Aorta (tissue), 5 donors: ENCODE data around the gene FAM163A. TPM values are rescaled to one million over a fixed set of nuclear protein-coding genes. Genes with fewer than 3 reads are reported as not detected.
"Not testable (repeated sequence)": the region's sequence is repeated elsewhere in the genome, so short reads cannot be mapped to it uniquely, and the experiment has no call there.

Experiments used
- ATAC-seq: fragments of 200-7000 bp; cut with Tn5 transposase; one replicate; pipeline ENCODE4 v1.9.1; 2022; ENCODE audit warnings: moderate library complexity; ENCODE audit not compliant: low FRiP score
- DNase-seq, 2 donors: peaks; one replicate each; pipeline ENCODE4 v3.0.0-alpha.2; 2020
- H3K27ac ChIP-seq, 2 donors: one replicate each; pipeline ENCODE4 v1.5.1; 2013; ENCODE audit warnings: low read length in 2 of 2, mild to moderate bottlenecking in 2 of 2, moderate library complexity in 2 of 2, control low read depth in 1 of 2, inconsistent platforms in 1 of 2, low read depth in 1 of 2
- H3K27me3 ChIP-seq, 2 donors: one replicate each; pipeline ENCODE4 v1.6.1; 2013; ENCODE audit warnings: control low read depth in 1 of 2, low read length in 1 of 2, mild to moderate bottlenecking in 1 of 2, moderate library complexity in 1 of 2; ENCODE audit not compliant: insufficient read depth in 2 of 2, control insufficient read depth in 1 of 2
- H3K36me3 ChIP-seq, 2 donors: one replicate each; pipeline ENCODE4 v1.6.1; 2013; ENCODE audit warnings: control low read depth in 1 of 2, low read length in 1 of 2, mild to moderate bottlenecking in 1 of 2; ENCODE audit not compliant: insufficient read depth in 2 of 2, control insufficient read depth in 1 of 2
- H3K4me1 ChIP-seq, 2 donors: one replicate each; pipeline ENCODE4 v1.6.1; 2013; ENCODE audit warnings: low read length in 2 of 2, control low read depth in 1 of 2, mild to moderate bottlenecking in 1 of 2, moderate library complexity in 1 of 2; ENCODE audit not compliant: insufficient read depth in 2 of 2, control insufficient read depth in 1 of 2
- H3K4me3 ChIP-seq, 2 donors: one replicate each; pipeline ENCODE4 v1.5.1; 2013; ENCODE audit warnings: low read length in 2 of 2, control low read depth in 1 of 2, mild to moderate bottlenecking in 1 of 2
- H3K9me3 ChIP-seq: one replicate; pipeline ENCODE4 v1.6.1; 2013; ENCODE audit warnings: mild to moderate bottlenecking, low read length; ENCODE audit not compliant: control insufficient read depth
- WGBS, 2 donors: extraction: QIAGEN DNeasy Blood & Tissue Kit; methylation state at CpG; one replicate each; pipeline ENCODE4 v1.1.7; 2013; 5-methylcytosine and 5-hydroxymethylcytosine counted together
- intact Hi-C, 2 donors: fragments of 100-400 bp; cut with DNase I; formaldehyde crosslinking; loops; one replicate each; pipeline versions ENCODE4 v1.14.2 to v1.15.0; 2022
- polyA plus RNA-seq, 2 donors: library from polyadenylated mRNA; stranded (reverse); fragments of 200-250 nt; gene quantifications; one replicate each; pipeline ENCODE4 v1.2.3, GENCODE V29; 2013
- total RNA-seq, 2 donors: library from RNA; stranded (reverse); fragmentation: NEBNext Ultra II Directional; extraction: Animal tissue kit (Norgen Biotek cat#: 25700); gene quantifications; one replicate each; pipeline ENCODE4 v1.2.1, GENCODE V29; 2021
- donor health status: healthy with polysubstance abuse.
- donor health status: Bipolar disorder and iron deficiency.
- donor health status: DM: no; HTN: no; CAD: no.
- donor health status: DM: no; HTN: no; CAD: no.
- donor health status: DM: yes; HTN: yes; CAD: no.

The FAM163A gene
- total and polyA plus RNA-seq, 4 donors, result not detected

- Histone ChIP-seq H3K9me3 (no peaks in the 10 kb centered on the region), H3K4me1 (no peaks in the 10 kb centered on the region), H3K4me3 (no peak overlapping the region), H3K27ac (no peak overlapping the region), H3K36me3 (no peaks in the 10 kb centered on the region), H3K27me3 (no peaks in the 10 kb centered on the region)
- intact Hi-C loops, result no loop called here
- ATAC-seq, result no peak
- 87 to 90% methylated on average over 9 of the region's 9 CpGs for WGBS, 2 donors
- peak in 1 of 2 donors; percentile 42 for DNase-seq
Observed at GRCh38 chr1:179828554-179829110, 85.5 kb downstream of the FAM163A start.

DNA sequence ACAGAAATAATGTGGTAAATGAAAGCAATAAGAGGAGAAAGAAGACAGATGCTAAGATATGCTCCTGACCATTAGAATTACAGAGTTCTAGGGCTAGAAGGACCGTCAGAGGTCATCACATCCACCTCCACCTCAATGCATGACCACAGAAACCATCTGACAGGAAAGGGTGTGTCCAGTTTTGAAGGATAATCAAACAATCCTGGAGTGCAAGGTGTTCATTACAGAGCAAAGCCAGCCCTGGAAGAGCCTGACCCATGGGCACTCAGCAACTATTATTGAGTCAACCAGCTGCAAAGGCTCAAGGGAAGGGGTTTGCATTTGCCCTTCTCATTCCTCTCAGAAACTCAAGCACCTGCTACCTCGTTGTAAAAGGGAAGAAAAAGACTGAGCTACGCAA, 88.1 kb downstream of the FAM163A start:
- H3K27me3 ChIP-seq, result no peaks in the 10 kb centered on the region
- ATAC-seq, result no peak
- H3K36me3 ChIP-seq, result no peaks in the 10 kb centered on the region
- intact Hi-C loops, result no loop called here
- no peak overlapping the region for H3K4me3 ChIP-seq
- no peaks in the 10 kb centered on the region for H3K4me1 ChIP-seq
- WGBS, 2 donors, result 77 to 86% methylated on average over 3 of the region's 3 CpGs
- H3K27ac ChIP-seq, result no peak overlapping the region
- H3K9me3 ChIP-seq, result no peaks in the 10 kb centered on the region
- no peak for DNase-seq

DNA sequence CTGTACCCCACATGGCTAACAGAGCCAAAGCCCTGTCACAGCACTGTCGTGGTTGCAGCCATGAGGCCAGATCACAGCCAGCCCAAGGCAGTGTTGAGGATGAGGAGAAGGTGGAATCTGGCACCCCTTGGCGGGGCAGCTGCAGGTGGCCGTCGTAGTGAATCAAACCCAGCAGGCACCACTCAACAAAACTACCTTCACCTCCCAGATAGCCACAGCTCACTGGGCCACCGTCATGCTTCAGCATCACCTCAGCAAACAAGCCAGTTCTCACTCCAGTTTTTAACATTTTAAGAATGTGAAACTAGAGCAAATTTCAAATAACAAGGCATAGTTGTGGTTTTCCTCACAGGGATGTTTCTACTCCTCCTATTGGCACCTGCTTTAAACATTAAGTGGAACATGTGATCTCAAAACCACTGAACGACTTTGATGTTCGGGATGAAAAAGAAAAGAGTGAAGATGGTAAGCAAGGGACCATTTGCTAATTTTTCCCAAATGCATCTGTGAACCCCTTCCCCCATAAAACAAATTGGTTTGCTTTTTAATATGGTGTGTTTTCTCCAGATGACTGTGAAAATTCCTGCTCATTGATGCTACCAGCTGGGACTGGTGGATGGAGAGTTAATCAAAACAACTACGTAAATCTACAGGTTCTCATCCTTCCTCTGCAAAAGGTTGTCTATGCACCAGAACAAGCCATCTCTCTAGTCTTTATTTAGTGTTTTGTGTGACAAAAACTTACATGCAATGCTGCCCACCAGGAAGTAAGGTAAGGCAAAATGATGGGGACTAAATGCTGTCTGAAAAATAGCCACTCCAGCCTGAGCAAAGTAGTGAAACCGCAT, 89.0 kb downstream of the FAM163A start:
- DNase-seq (no peak), ATAC-seq (no peak)
- Histone ChIP-seq H3K9me3 (no peaks in the 10 kb centered on the region), H3K4me1 (no peaks in the 10 kb centered on the region), H3K27ac (no peak overlapping the region), H3K36me3 (no peaks in the 10 kb centered on the region), H3K4me3 (no peak overlapping the region), H3K27me3 (no peaks in the 10 kb centered on the region)
- intact Hi-C loops, result no loop called here
- 69 to 70% methylated on average over 9 of the region's 9 CpGs for WGBS, 2 donors

GRCh38 chr1:179836686-179837445, 93.8 kb downstream of the FAM163A start:
- H3K27ac ChIP-seq, H3K36me3 ChIP-seq, H3K9me3 ChIP-seq, DNase-seq, H3K4me3 ChIP-seq, intact Hi-C loops, H3K27me3 ChIP-seq, ATAC-seq, H3K4me1 ChIP-seq: not testable (repeated sequence)
- 97 to 98% methylated on average over 37 to 38 of the region's 38 CpGs for WGBS, 2 donors

DNA sequence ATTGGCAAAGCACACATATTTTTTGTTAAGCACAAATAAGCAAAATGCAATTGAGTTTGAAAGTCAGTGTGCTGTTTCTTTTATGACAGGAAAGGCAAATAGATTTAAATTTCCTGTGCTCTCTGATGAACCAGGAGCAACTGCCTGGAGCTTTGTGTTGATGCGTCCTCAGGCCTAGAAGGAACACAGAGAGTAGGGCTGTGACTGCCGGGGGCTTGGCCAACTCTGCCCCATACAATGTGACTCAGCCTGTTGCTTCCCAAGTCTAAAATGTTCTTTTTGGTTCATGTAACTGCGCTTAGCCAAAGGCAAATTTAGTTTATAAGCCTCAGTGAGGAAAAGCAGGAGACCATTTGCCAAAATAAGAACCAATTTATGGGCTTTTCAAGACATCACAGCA, 97.0 kb downstream of the FAM163A start:
- intact Hi-C loops, result no loop called here
- H3K27me3 ChIP-seq, result no peaks in the 10 kb centered on the region
- no peaks in the 10 kb centered on the region for H3K9me3 ChIP-seq
- no peak overlapping the region for H3K4me3 ChIP-seq
- H3K36me3 ChIP-seq, result peaks cover 0 to 3% of the 10 kb centered on the region in 2 donors
- ATAC-seq, result no peak
- WGBS, 2 donors, result 66% methylated on average over 3 of the region's 3 CpGs
- no peak for DNase-seq
- H3K27ac ChIP-seq, result no peak overlapping the region
- no peaks in the 10 kb centered on the region for H3K4me1 ChIP-seq

- intact Hi-C loops, result no loop called here
- Histone ChIP-seq H3K27ac (no peak overlapping the region), H3K27me3 (no peaks in the 10 kb centered on the region), H3K9me3 (no peaks in the 10 kb centered on the region), H3K4me1 (no peaks in the 10 kb centered on the region), H3K4me3 (no peak overlapping the region), H3K36me3 (peaks cover 3 to 10% of the 10 kb centered on the region in 2 donors)
- ATAC-seq (no peak), DNase-seq (no peak)
- WGBS, 2 donors, result 88 to 91% methylated on average over 3 of the region's 3 CpGs
Observed at GRCh38 chr1:179848233-179848632, 105.1 kb downstream of the FAM163A start.

DNA sequence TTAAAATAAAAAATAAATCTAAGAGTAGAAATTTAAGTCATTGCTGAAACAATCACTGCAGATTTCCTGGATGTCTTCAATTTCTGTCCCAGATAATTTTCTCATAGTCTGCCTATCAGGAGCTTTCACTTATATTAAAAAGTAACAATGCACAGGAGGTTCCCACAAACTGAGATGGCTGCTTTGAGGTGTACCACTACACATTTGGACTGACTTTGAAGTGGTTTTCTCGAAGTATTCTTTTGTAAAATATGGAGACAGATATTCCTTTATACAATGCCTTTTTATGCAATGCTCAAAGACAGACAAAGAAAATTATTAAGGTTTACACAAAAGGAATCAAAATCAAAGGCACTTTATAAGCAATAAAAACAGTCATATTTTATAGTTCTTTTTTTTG, 110.0 kb downstream of the FAM163A start:
- no peaks in the 10 kb centered on the region for H3K4me1 ChIP-seq
- peaks cover 3 to 12% of the 10 kb centered on the region in 2 donors for H3K36me3 ChIP-seq
- no peaks in the 10 kb centered on the region for H3K27me3 ChIP-seq
- intact Hi-C loops, result no loop called here
- DNase-seq (no peak), ATAC-seq (no peak)
- no peaks in the 10 kb centered on the region for H3K9me3 ChIP-seq
- WGBS, 2 donors, result 88 to 93% methylated on average over 1 of the region's 1 CpG
- H3K4me3 ChIP-seq, result no peak overlapping the region
- H3K27ac ChIP-seq, result no peak overlapping the region

GRCh38 chr1:179855831-179856230, 112.7 kb downstream of the FAM163A start:
- H3K4me3 ChIP-seq, H3K36me3 ChIP-seq, ATAC-seq, intact Hi-C loops, H3K27ac ChIP-seq, H3K27me3 ChIP-seq, H3K9me3 ChIP-seq, DNase-seq, H3K4me1 ChIP-seq: not testable (repeated sequence)
- 89 to 93% methylated on average over 4 of the region's 4 CpGs for WGBS, 2 donors
